Glomerular visceral epithelial cell (primary cell): ENCODE results near the gene PHACTR4.
"Not testable (repeated sequence)": the region's sequence is repeated elsewhere in the genome, so short reads cannot be mapped to it uniquely, and the experiment has no call there.

Experiments used
- DNase-seq: peaks from one replicate; pipeline ENCODE4 v3.0.0-alpha.2; 2016; ENCODE audit errors: extremely low spot score

Gene PHACTR4

GRCh38 chr1:28369371-28370238 is at the start of gene PHACTR4:
Gene PHACTR4 (plus strand): TSS chr1:28369740. CDS start chr1:28407448, 37,708 bp downstream.
- DNase-seq: peak; percentile 95

- DNase-seq: peak; percentile 82
Measured at GRCh38 chr1:28322194-28322593, 47.3 kb upstream of the PHACTR4 start.

- no peak for DNase-seq
Measured at GRCh38 chr1:28323720-28324119, 45.8 kb upstream of the PHACTR4 start.

GRCh38 chr1:28326515-28326914 is 43.0 kb upstream of the PHACTR4 start:
- no peak for DNase-seq

- DNase-seq: peak; percentile 74
Measured at GRCh38 chr1:28326984-28327383, 42.6 kb upstream of the PHACTR4 start.

- DNase-seq: peak; percentile 62
Measured at GRCh38 chr1:28327431-28327830, 42.1 kb upstream of the PHACTR4 start.

- no peak for DNase-seq
Measured at GRCh38 chr1:28328228-28328648, 41.3 kb upstream of the PHACTR4 start.

GRCh38 chr1:28329395-28330153 is 40.0 kb upstream of the PHACTR4 start:
- DNase-seq: peak; percentile 31

- DNase-seq: no peak
Measured at GRCh38 chr1:28338897-28339296, 30.6 kb upstream of the PHACTR4 start.

- DNase-seq: no peak
Measured at GRCh38 chr1:28339551-28339950, 30.0 kb upstream of the PHACTR4 start.

- no peak for DNase-seq
Measured at GRCh38 chr1:28340221-28340974, 29.1 kb upstream of the PHACTR4 start.

- peak; percentile 77 for DNase-seq
Measured at GRCh38 chr1:28341591-28341990, 27.9 kb upstream of the PHACTR4 start.

- DNase-seq: peak; percentile 67
Measured at GRCh38 chr1:28343405-28343804, 26.1 kb upstream of the PHACTR4 start.

- DNase-seq: not testable (repeated sequence)
Measured at GRCh38 chr1:28353248-28353810, 16.2 kb upstream of the PHACTR4 start.

- no peak for DNase-seq
Measured at GRCh38 chr1:28354121-28354520, 15.4 kb upstream of the PHACTR4 start.

- no peak for DNase-seq
Measured at GRCh38 chr1:28358716-28359115, 10.8 kb upstream of the PHACTR4 start.

- peak; percentile 74 for DNase-seq
Measured at GRCh38 chr1:28359592-28360239, 9.8 kb upstream of the PHACTR4 start.

- no peak for DNase-seq
Measured at GRCh38 chr1:28364888-28365287, 4.7 kb upstream of the PHACTR4 start.

- DNase-seq: no peak
Measured at GRCh38 chr1:28365864-28366263, 3.7 kb upstream of the PHACTR4 start.

- not testable (repeated sequence) for DNase-seq
Measured at GRCh38 chr1:28368608-28369007, 932 bp upstream of the PHACTR4 start.
